IMR-90 (cell line): ENCODE measurements around the gene KDM2A. TPM values are rescaled to one million over a fixed set of nuclear protein-coding genes. Genes with fewer than 3 reads are reported as not detected.

ENCODE experiments used
- ATAC-seq: fragments of 200-7000 bp; cut with Tn5 transposase; 2 replicates; pipeline ENCODE4 v1.9.1; 2020; ENCODE audit warnings: low read depth, mild to moderate bottlenecking, moderate library complexity
- BruUV-seq: library from RNA; stranded (reverse); fragments of 400-500 nt; replicated peaks from 2 replicates; lab custom pipeline; 2021; lab: Mats Ljungman, UMichigan
- CTCF ChIA-PET: fragments of 300-600 bp; formaldehyde crosslinking; extraction: SDS; loops from one replicate; lab custom pipeline; 2021; ENCODE audit warnings: antibody characterized with exemption; lab: Yijun Ruan, JAX
- POLR2A ChIA-PET: fragments of 300-600 bp; sonication (Branson Sonifier 250); formaldehyde crosslinking; loops from one replicate; lab custom pipeline; 2022; ENCODE audit warnings: antibody characterized with exemption; ENCODE audit not compliant: unreplicated experiment; lab: Charles Lee
- DNase-seq: peaks from one replicate; pipeline ENCODE4 v3.0.0; 2013
- H2AFZ ChIP-seq: replicated peaks from 2 replicates; pipeline ENCODE3; 2013; ENCODE audit warnings: low read length, mild to moderate bottlenecking; ENCODE audit not compliant: poor library complexity
- H2AK5ac ChIP-seq: 2 replicates; pipeline ENCODE4 v1.6.1; 2013; ENCODE audit warnings: low read depth, low read length, inconsistent platforms
- H2AK9ac ChIP-seq: replicated peaks from 2 replicates; pipeline ENCODE3; 2013; ENCODE audit warnings: mild to moderate bottlenecking, low read depth, low read length, moderate library complexity; ENCODE audit not compliant: poor library complexity
- H2BK120ac ChIP-seq: 2 replicates; pipeline ENCODE4 v1.6.1; 2013; ENCODE audit warnings: low read depth, low read length, inconsistent platforms
- H2BK15ac ChIP-seq: 3 replicates; pipeline ENCODE4 v1.6.1; 2013; ENCODE audit warnings: low read depth, low read length, inconsistent platforms
- H2BK20ac ChIP-seq: 2 replicates; pipeline ENCODE4 v1.6.1; 2013; ENCODE audit warnings: low read depth, mild to moderate bottlenecking, inconsistent platforms, low read length, moderate library complexity
- H2BK5ac ChIP-seq: 2 replicates; pipeline ENCODE4 v1.6.1; 2013; ENCODE audit warnings: mild to moderate bottlenecking, low read depth, low read length, inconsistent platforms; ENCODE audit not compliant: poor library complexity, severe bottlenecking
- H3K14ac ChIP-seq: replicated peaks from 2 replicates; pipeline ENCODE4 v1.6.1; 2013; ENCODE audit warnings: low read depth, low read length, inconsistent platforms
- H3K18ac ChIP-seq: 2 replicates; pipeline ENCODE4 v1.6.1; 2013; ENCODE audit warnings: low read depth, low read length, control low read depth
- H3K23ac ChIP-seq: 2 replicates; pipeline ENCODE4 v1.6.1; 2013; ENCODE audit warnings: low read depth, low read length, inconsistent platforms
- H3K27ac ChIP-seq: 2 replicates; pipeline ENCODE4 v1.5.1; 2013; ENCODE audit warnings: mild to moderate bottlenecking, control low read depth, low read length; ENCODE audit not compliant: insufficient read depth
- H3K27me3 ChIP-seq: 2 replicates; pipeline ENCODE4 v1.6.1; 2013; ENCODE audit warnings: low read length; ENCODE audit not compliant: control insufficient read depth, insufficient read depth
- H3K36me3 ChIP-seq: 2 replicates; pipeline ENCODE4 v1.6.1; 2013; ENCODE audit warnings: low read length, mixed read lengths; ENCODE audit not compliant: control insufficient read depth, insufficient read depth
- H3K4ac ChIP-seq: 2 replicates; pipeline ENCODE4 v1.6.1; 2013; ENCODE audit warnings: low read depth, low read length, inconsistent platforms
- H3K4me1 ChIP-seq: 2 replicates; pipeline ENCODE4 v1.6.1; 2013; ENCODE audit warnings: low read length, mixed read lengths; ENCODE audit not compliant: control insufficient read depth, insufficient read depth
- H3K4me2 ChIP-seq: 2 replicates; pipeline ENCODE4 v1.6.1; 2013; ENCODE audit warnings: low read depth, mild to moderate bottlenecking, control low read depth, low read length, moderate library complexity
- H3K4me3 ChIP-seq: 2 replicates; pipeline ENCODE4 v1.5.1; 2013; ENCODE audit warnings: low read depth, mild to moderate bottlenecking, control low read depth, low read length, moderate library complexity; ENCODE audit not compliant: insufficient read depth
- H3K56ac ChIP-seq: 2 replicates; pipeline ENCODE4 v1.6.1; 2013; ENCODE audit warnings: low read length, inconsistent platforms; ENCODE audit not compliant: insufficient read depth; ENCODE audit errors: extremely low read depth
- H3K79me1 ChIP-seq, 2 experiments: 2 replicates each; pipeline ENCODE4 v1.6.1; 2013; ENCODE audit warnings: low read length in 2 of 2, inconsistent platforms in 1 of 2, low read depth in 1 of 2
- H3K9ac ChIP-seq: 2 replicates; pipeline ENCODE4 v1.6.1; 2013; ENCODE audit warnings: low read depth, low read length, control low read depth
- H3K9me1 ChIP-seq: 2 replicates; pipeline ENCODE4 v1.6.1; 2013; ENCODE audit warnings: low read length, inconsistent platforms; ENCODE audit not compliant: insufficient read depth
- H3K9me3 ChIP-seq: 2 replicates; pipeline ENCODE4 v1.6.1; 2013; ENCODE audit warnings: low read length; ENCODE audit not compliant: control insufficient read depth, insufficient read depth
- H4K20me1 ChIP-seq: 2 replicates; pipeline ENCODE4 v1.6.1; 2013; ENCODE audit warnings: low read length, inconsistent platforms; ENCODE audit not compliant: insufficient read depth
- H4K5ac ChIP-seq: 2 replicates; pipeline ENCODE4 v1.6.1; 2013; ENCODE audit warnings: mild to moderate bottlenecking, low read depth, low read length, control low read depth
- H4K8ac ChIP-seq, 2 experiments: 2 replicates each; pipeline ENCODE4 v1.6.1; 2013; ENCODE audit warnings: low read depth in 2 of 2, low read length in 2 of 2, control low read depth in 1 of 2, inconsistent platforms in 1 of 2
- H4K91ac ChIP-seq: 2 replicates; pipeline ENCODE4 v1.6.1; 2013; ENCODE audit warnings: low read depth, low read length, inconsistent platforms; ENCODE audit not compliant: insufficient read depth
- CTCF ChIP-seq: conservative IDR thresholded peaks from 2 replicates; pipeline ENCODE4 v1.5.1; 2012; ENCODE audit warnings: mild to moderate bottlenecking, low read depth, low read length, improper control_type of control experiment
- ELK1 ChIP-seq: fragments of 150-350 bp; IDR thresholded peaks from 2 replicates; pipeline ENCODE4 v1.6.1; 2016; ENCODE audit warnings: low read depth, mild to moderate bottlenecking, low read length, moderate library complexity, borderline replicate concordance
- FOS ChIP-seq: fragments of 150-350 bp; IDR thresholded peaks from 2 replicates; pipeline ENCODE4 v1.6.1; 2016; ENCODE audit warnings: low read depth, low read length
- MAZ ChIP-seq: IDR thresholded peaks from 2 replicates; pipeline ENCODE4 v1.6.1; 2012; ENCODE audit warnings: low read depth, mild to moderate bottlenecking, low read length, improper control_type of control experiment, moderate library complexity, borderline replicate concordance
- POLR2A ChIP-seq: IDR thresholded peaks from 2 replicates; pipeline ENCODE4 v1.6.1; 2012; ENCODE audit warnings: mild to moderate bottlenecking, low read depth, low read length
- RAD21 ChIP-seq: IDR thresholded peaks from 2 replicates; pipeline ENCODE4 v1.6.1; 2012; ENCODE audit warnings: low read length, improper control_type of control experiment
- RFX5 ChIP-seq: IDR thresholded peaks from 2 replicates; pipeline ENCODE4 v1.8.0; 2012; ENCODE audit warnings: low read depth, mild to moderate bottlenecking, low read length, moderate library complexity
- WGBS, 2 experiments: methylation state at CpG; one replicate each; pipeline versions ENCODE4 v1.1.5 to v1.1.7; 2013; ENCODE audit warnings: missing lambda C conversion rate in 2 of 2; ENCODE audit not compliant: insufficient read length in 1 of 2; ENCODE audit errors: extremely low coverage in 2 of 2; 5-methylcytosine and 5-hydroxymethylcytosine counted together
- dilution Hi-C: fragments of 300-500 bp; cut with HindIII; formaldehyde crosslinking; loops from one replicate; pipeline ENCODE4 v1.14.3; 2018; ENCODE audit warnings: low sequenced_read_pairs; ENCODE audit not compliant: unreplicated experiment
- in situ Hi-C: fragments of 300-500 bp; cut with MboI; formaldehyde crosslinking; loops from 3 replicates; pipeline ENCODE4 v1.14.3; 2019; ENCODE audit warnings: low sequenced_read_pairs, inconsistent platforms, mixed read lengths
- intact Hi-C: fragments of 100-400 bp; cut with micrococcal nuclease; formaldehyde crosslinking; loops from 2 replicates; pipeline ENCODE4 v1.10.0; 2022
- polyA plus RNA-seq, 3 experiments: library from polyadenylated mRNA; depleted of rRNA; stranded (reverse); fragments of >200 nt; gene quantifications; 2 replicates each; pipeline ENCODE4 v1.2.3, GENCODE V29; 2012; ENCODE audit warnings: low replicate concordance in 1 of 3
- total RNA-seq: library from RNA; depleted of rRNA; stranded (reverse); fragments of >200 nt; gene quantifications from 2 replicates; pipeline ENCODE4 v1.2.3, GENCODE V29; 2012

The KDM2A gene
- total and polyA plus RNA-seq, 2 of the 4 experiments (the other 2 are of a cell fraction) = 26.7 to 42.6 TPM

- Histone ChIP-seq H3K9me1 (peaks cover 8% of the 10 kb centered on the region), H2BK15ac (no peak overlapping the region), H3K4me3 (no peak overlapping the region), H3K14ac (no peak overlapping the region), H3K56ac (no peak overlapping the region), H4K5ac (no peak overlapping the region), H4K91ac (no peak overlapping the region), H3K9me3 (no peaks in the 10 kb centered on the region), H3K79me1 (peaks cover 19 to 75% of the 10 kb centered on the region in 2 experiments), H3K4me1 (peaks cover 12% of the 10 kb centered on the region), H3K36me3 (peaks cover 3% of the 10 kb centered on the region; the same call in 1 of the 2 replicates), H3K4ac (no peak overlapping the region), H3K23ac (no peak overlapping the region), H3K27me3 (no peaks in the 10 kb centered on the region), H4K8ac (peak overlapping the region in 1 of 2 experiments; percentile 40; a peak in 1 of 4 replicates), H3K27ac (no peak overlapping the region), H3K4me2 (no peak overlapping the region), H2AFZ (no peak overlapping the region), H2AK9ac (no peak overlapping the region), H2BK120ac (no peak overlapping the region), H2BK5ac (peak overlapping the region; percentile 44), H3K18ac (no peak overlapping the region), H3K9ac (no peak overlapping the region), H2BK20ac (no peak overlapping the region), H2AK5ac (no peak overlapping the region), H4K20me1 (peaks cover 69% of the 10 kb centered on the region)
- no TSS peak for BruUV-seq
- ATAC-seq (peak; percentile 18; the same call in 1 of the 2 replicates), DNase-seq (no peak)
- in situ Hi-C loops = no loop called here
- WGBS, 2 experiments = no CpG with 5 or more reads among the region's 2 CpGs
- TF ChIP-seq MAZ (no peak), POLR2A (no peak), RAD21 (no peak), RFX5 (no peak), FOS (no peak), CTCF (no peak), ELK1 (no peak)
- CTCF ChIA-PET = interaction anchor here (0.6 kb wide), 1 partner anchor 1989 kb away, joined by 3 read pairs; no protein-coding TSS in a partner anchor
- POLR2A ChIA-PET = interaction anchor here (0.6 kb wide), 2 partner anchors 12 to 907 kb away, joined by 3 to 5 read pairs; no protein-coding TSS in a partner anchor
- dilution Hi-C loops = no loop called here
- intact Hi-C loops = no loop called here
Observed at GRCh38 chr11:67167091-67167490, 48.0 kb downstream of the KDM2A start.
